ENCODE data around the gene CATSPERZ.
"Not testable (repeated sequence)": the region's sequence is repeated elsewhere in the genome, so short reads cannot be mapped to it uniquely, and the experiment has no call there.

CATSPERZ gene

GRCh38 chr11:64314146-64314804 is 14.1 kb downstream of the CATSPERZ start:
- Histone ChIP-seq H3K14ac (ENCODE audit: low read length) (no peak overlapping the region), H3K9me3 (replicated peaks in 1 of 2; ENCODE audit: control insufficient read depth in 2 of 2, insufficient read depth in 1 of 2, low read depth in 1 of 2, low read length in 2 of 2) (peaks cover 0 to 2% of the 10 kb centered on the region in 2 donors), H4K8ac (ENCODE audit: low read depth, low read length) (no peak overlapping the region), H3K9ac (ENCODE audit: low read depth, low read length, poor library complexity) (peak overlapping the region; percentile 60), H2BK5ac (ENCODE audit: low read length) (no peak overlapping the region), H2AK5ac (ENCODE audit: low read depth, low read length) (no peak overlapping the region), H4K91ac (ENCODE audit: low read depth, low read length, poor library complexity) (peak overlapping the region; percentile 9), H3K4ac (ENCODE audit: low read length) (no peak overlapping the region), H3K4me3 (ENCODE audit: low read length in 2 of 2) (no peak overlapping the region), H3K18ac (ENCODE audit: low read length) (no peak overlapping the region), H3K4me1 (ENCODE audit: control insufficient read depth in 2 of 2, insufficient read depth in 1 of 2, low read depth in 1 of 2, low read length in 2 of 2) (peaks cover 5 to 10% of the 10 kb centered on the region in 2 donors), H2BK15ac (ENCODE audit: low read length) (no peak overlapping the region), H2BK12ac (ENCODE audit: low read length) (no peak overlapping the region), H2AFZ (ENCODE audit: low read length) (no peak overlapping the region), H2BK120ac (ENCODE audit: low read depth, low read length) (no peak overlapping the region), H3K36me3 (replicated peaks in 1 of 2; ENCODE audit: control insufficient read depth in 2 of 2, insufficient read depth in 2 of 2, low read length in 2 of 2) (peaks cover 12 to 27% of the 10 kb centered on the region in 2 donors), H3K79me1 (ENCODE audit: low read depth, low read length) (peaks cover 25% of the 10 kb centered on the region), H3K4me2 (ENCODE audit: insufficient read depth, low read length, poor library complexity, severe bottlenecking) (no peak overlapping the region), H3K23ac (ENCODE audit: low read depth, low read length, poor library complexity) (no peak overlapping the region), H3K27ac (replicated peaks; ENCODE audit: low read length) (no peak overlapping the region), H3K27me3 (ENCODE audit: control insufficient read depth in 3 of 3, insufficient read depth in 3 of 3, low read depth in 1 of 3, low read length in 3 of 3) (no peaks in the 10 kb centered on the region)
- DNase-seq (ENCODE audit: low spot score), result no peak
- no CpG with 5 or more reads among the region's 19 CpGs for WGBS, 2 donors (ENCODE audit: extremely low coverage in 2 of 2, insufficient read length in 2 of 2, insufficient replicate concordance in 1 of 2)

DNA sequence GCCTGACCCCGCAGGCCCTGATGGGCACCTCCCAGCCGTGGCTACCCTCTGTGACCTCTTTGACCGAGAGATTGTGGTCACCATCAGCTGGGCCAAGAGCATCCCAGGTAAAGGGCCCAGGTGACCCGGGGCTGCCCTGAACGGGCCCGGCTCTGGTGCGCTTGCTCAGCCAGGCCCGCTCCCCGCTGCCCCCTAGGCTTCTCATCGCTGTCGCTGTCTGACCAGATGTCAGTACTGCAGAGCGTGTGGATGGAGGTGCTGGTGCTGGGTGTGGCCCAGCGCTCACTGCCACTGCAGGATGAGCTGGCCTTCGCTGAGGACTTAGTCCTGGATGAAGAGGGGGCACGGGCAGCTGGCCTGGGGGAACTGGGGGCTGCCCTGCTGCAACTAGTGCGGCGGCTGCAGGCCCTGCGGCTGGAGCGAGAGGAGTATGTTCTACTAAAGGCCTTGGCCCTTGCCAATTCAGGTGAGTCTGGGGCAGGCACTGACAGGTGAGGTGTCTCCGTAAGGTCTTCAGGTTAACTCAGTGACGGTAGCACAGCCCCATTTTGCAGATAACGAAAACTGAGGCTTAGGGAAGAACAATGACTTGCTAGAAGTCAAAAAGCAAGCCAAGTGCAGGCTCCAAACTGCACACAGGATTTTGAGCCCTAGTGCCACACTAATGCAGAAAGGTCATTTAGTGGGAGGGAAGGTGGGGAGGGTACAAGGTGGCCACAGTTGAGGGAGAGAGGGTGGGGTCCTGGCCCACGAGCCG is 14.8 kb downstream of the CATSPERZ start:
- no peak overlapping the region for H2BK120ac ChIP-seq (ENCODE audit: low read depth, low read length)
- no peak overlapping the region for H4K8ac ChIP-seq (ENCODE audit: low read depth, low read length)
- no peak overlapping the region for H2BK5ac ChIP-seq (ENCODE audit: low read length)
- H3K27ac ChIP-seq (replicated peaks; ENCODE audit: low read length), result no peak overlapping the region
- peaks cover 25% of the 10 kb centered on the region for H3K79me1 ChIP-seq (ENCODE audit: low read depth, low read length)
- H2AFZ ChIP-seq (ENCODE audit: low read length), result no peak overlapping the region
- H2BK15ac ChIP-seq (ENCODE audit: low read length), result no peak overlapping the region
- no peak overlapping the region for H3K4me3 ChIP-seq (ENCODE audit: low read length in 2 of 2)
- no peak overlapping the region for H3K4ac ChIP-seq (ENCODE audit: low read length)
- no peak overlapping the region for H3K4me2 ChIP-seq (ENCODE audit: insufficient read depth, low read length, poor library complexity, severe bottlenecking)
- H3K27me3 ChIP-seq (ENCODE audit: control insufficient read depth in 3 of 3, insufficient read depth in 3 of 3, low read depth in 1 of 3, low read length in 3 of 3), result no peaks in the 10 kb centered on the region
- H3K9me3 ChIP-seq (replicated peaks in 1 of 2; ENCODE audit: control insufficient read depth in 2 of 2, insufficient read depth in 1 of 2, low read depth in 1 of 2, low read length in 2 of 2), result peaks cover 0 to 2% of the 10 kb centered on the region in 2 donors
- peak overlapping the region; percentile 90 for H2BK12ac ChIP-seq (ENCODE audit: low read length)
- H3K36me3 ChIP-seq (replicated peaks in 1 of 2; ENCODE audit: control insufficient read depth in 2 of 2, insufficient read depth in 2 of 2, low read length in 2 of 2), result peaks cover 12 to 25% of the 10 kb centered on the region in 2 donors
- H3K23ac ChIP-seq (ENCODE audit: low read depth, low read length, poor library complexity), result peak overlapping the region; percentile 3
- DNase-seq (ENCODE audit: low spot score), result no peak
- no peak overlapping the region for H3K14ac ChIP-seq (ENCODE audit: low read length)
- WGBS, 2 donors (ENCODE audit: extremely low coverage in 2 of 2, insufficient read length in 2 of 2, insufficient replicate concordance in 1 of 2), result no CpG with 5 or more reads among the region's 24 CpGs
- H3K18ac ChIP-seq (ENCODE audit: low read length), result no peak overlapping the region
- H4K91ac ChIP-seq (ENCODE audit: low read depth, low read length, poor library complexity), result no peak overlapping the region
- H2AK5ac ChIP-seq (ENCODE audit: low read depth, low read length), result peak overlapping the region; percentile 5
- H3K4me1 ChIP-seq (ENCODE audit: control insufficient read depth in 2 of 2, insufficient read depth in 1 of 2, low read depth in 1 of 2, low read length in 2 of 2), result peaks cover 5 to 11% of the 10 kb centered on the region in 2 donors
- H3K9ac ChIP-seq (ENCODE audit: low read depth, low read length, poor library complexity), result no peak overlapping the region

DNA sequence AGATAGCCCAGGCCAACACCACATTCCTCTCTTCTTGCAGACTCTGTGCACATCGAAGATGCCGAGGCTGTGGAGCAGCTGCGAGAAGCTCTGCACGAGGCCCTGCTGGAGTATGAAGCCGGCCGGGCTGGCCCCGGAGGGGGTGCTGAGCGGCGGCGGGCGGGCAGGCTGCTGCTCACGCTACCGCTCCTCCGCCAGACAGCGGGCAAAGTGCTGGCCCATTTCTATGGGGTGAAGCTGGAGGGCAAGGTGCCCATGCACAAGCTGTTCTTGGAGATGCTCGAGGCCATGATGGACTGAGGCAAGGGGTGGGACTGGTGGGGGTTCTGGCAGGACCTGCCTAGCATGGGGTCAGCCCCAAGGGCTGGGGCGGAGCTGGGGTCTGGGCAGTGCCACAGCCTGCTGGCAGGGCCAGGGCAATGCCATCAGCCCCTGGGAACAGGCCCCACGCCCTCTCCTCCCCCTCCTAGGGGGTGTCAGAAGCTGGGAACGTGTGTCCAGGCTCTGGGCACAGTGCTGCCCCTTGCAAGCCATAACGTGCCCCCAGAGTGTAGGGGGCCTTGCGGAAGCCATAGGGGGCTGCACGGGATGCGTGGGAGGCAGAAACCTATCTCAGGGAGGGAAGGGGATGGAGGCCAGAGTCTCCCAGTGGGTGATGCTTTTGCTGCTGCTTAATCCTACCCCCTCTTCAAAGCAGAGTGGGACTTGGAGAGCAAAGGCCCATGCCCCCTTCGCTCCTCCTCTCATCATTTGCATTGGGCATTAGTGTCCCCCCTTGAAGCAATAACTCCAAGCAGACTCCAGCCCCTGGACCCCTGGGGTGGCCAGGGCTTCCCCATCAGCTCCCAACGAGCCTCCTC is 15.7 kb downstream of the CATSPERZ start:
- not testable (repeated sequence) for H2BK15ac ChIP-seq (ENCODE audit: low read length); H3K27ac ChIP-seq (replicated peaks; ENCODE audit: low read length); H3K14ac ChIP-seq (ENCODE audit: low read length); H4K91ac ChIP-seq (ENCODE audit: low read depth, low read length, poor library complexity); H3K4ac ChIP-seq (ENCODE audit: low read length); H3K9ac ChIP-seq (ENCODE audit: low read depth, low read length, poor library complexity); H3K18ac ChIP-seq (ENCODE audit: low read length); H2BK5ac ChIP-seq (ENCODE audit: low read length); H2AFZ ChIP-seq (ENCODE audit: low read length); H3K27me3 ChIP-seq (ENCODE audit: control insufficient read depth in 3 of 3, insufficient read depth in 3 of 3, low read depth in 1 of 3, low read length in 3 of 3); DNase-seq (ENCODE audit: low spot score); H2BK12ac ChIP-seq (ENCODE audit: low read length); H3K4me2 ChIP-seq (ENCODE audit: insufficient read depth, low read length, poor library complexity, severe bottlenecking); H3K9me3 ChIP-seq (replicated peaks in 1 of 2; ENCODE audit: control insufficient read depth in 2 of 2, insufficient read depth in 1 of 2, low read depth in 1 of 2, low read length in 2 of 2); H2BK120ac ChIP-seq (ENCODE audit: low read depth, low read length); H4K8ac ChIP-seq (ENCODE audit: low read depth, low read length)
- Histone ChIP-seq H3K4me1 (ENCODE audit: control insufficient read depth in 2 of 2, insufficient read depth in 1 of 2, low read depth in 1 of 2, low read length in 2 of 2) (peaks cover 5 to 11% of the 10 kb centered on the region in 2 donors), H2AK5ac (ENCODE audit: low read depth, low read length) (peak overlapping the region; percentile 5), H3K79me1 (ENCODE audit: low read depth, low read length) (peaks cover 25% of the 10 kb centered on the region), H3K23ac (ENCODE audit: low read depth, low read length, poor library complexity) (peak overlapping the region; percentile 3), H3K36me3 (replicated peaks in 1 of 2; ENCODE audit: control insufficient read depth in 2 of 2, insufficient read depth in 2 of 2, low read length in 2 of 2) (peaks cover 14 to 29% of the 10 kb centered on the region in 2 donors), H3K4me3 (ENCODE audit: low read length in 2 of 2) (peak overlapping the region in 1 of 2 donors; percentile 72)
- WGBS, 2 donors (ENCODE audit: extremely low coverage in 2 of 2, insufficient read length in 2 of 2, insufficient replicate concordance in 1 of 2), result no CpG with 5 or more reads among the region's 25 CpGs

All from neuronal stem cell (in vitro differentiated cells).